HS-5 (cell line): Measurements from ENCODE around the gene EVA1C.

Experiments
- DNase-seq: peaks from one replicate; pipeline ENCODE4 v3.0.0-alpha.2; 2012; ENCODE audit warnings: low read depth

Gene EVA1C

DNA sequence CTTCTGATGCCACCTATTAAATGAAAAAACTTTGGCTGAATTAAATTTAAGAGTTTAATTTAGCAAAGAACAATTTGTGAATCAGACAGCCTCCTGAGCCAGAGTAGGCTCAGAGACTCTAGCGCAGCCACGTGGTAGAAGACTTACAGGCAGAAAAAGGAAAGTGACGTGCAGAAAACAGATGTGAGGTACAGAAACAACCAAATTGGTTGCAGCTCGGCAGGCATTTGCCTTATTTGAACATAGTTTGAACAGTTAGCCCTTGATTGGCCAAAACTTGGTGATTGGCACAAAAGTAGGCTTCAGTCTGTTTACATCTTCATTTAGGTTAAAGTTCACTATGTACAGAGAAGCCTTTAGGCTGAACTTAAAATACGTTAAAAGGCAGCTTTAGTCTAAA lies 149.9 kb downstream of the EVA1C start:
- DNase-seq: no peak

- no peak for DNase-seq
Observed at GRCh38 chr21:32562915-32563314, 150.4 kb downstream of the EVA1C start.
